Fibroblast of peridontal ligament (primary cell): ENCODE data around the gene ANKRD34A.
A peak's percentile ranks its signal among the peaks of the same experiment; 100 is the strongest.

Experiments
- DNase-seq: peaks from one replicate; pipeline ENCODE4 v3.0.0-alpha.2; 2010; ENCODE audit errors: extremely low read depth

The ANKRD34A gene

DNA sequence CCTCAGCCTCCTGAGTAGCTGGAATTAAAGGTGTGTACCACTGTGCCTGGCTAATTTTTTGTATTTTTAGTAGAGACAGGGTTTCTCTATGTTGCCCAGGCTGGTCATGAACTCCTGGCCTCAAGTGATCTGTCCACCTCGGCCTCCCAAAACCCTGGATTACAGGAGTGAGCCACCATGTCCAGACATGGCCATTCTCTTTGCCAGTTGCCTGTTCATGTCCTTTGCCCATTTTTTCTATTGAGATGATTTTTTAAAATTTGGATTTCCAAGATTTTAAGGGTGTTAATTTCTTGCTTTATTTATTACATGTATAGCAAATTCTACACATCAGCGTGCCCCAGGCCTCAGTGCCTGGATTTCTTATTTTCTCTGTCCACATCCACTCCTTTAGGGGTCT lies 2.9 kb upstream of the ANKRD34A start:
- DNase-seq: no peak

GRCh38 chr1:145965119-145965744 lies 857 bp upstream of the ANKRD34A start:
- DNase-seq: no peak

- peak; percentile 37 for DNase-seq
Measured at GRCh38 chr1:145963265-145964019, 933 bp downstream of the ANKRD34A start.

GRCh38 chr1:145962157-145963102 lies 1.9 kb downstream of the ANKRD34A start:
- DNase-seq: no peak

GRCh38 chr1:145961425-145962156 lies 2.8 kb downstream of the ANKRD34A start:
- no peak for DNase-seq

GRCh38 chr1:145961109-145961424 lies 3.3 kb downstream of the ANKRD34A start:
- no peak for DNase-seq

DNA sequence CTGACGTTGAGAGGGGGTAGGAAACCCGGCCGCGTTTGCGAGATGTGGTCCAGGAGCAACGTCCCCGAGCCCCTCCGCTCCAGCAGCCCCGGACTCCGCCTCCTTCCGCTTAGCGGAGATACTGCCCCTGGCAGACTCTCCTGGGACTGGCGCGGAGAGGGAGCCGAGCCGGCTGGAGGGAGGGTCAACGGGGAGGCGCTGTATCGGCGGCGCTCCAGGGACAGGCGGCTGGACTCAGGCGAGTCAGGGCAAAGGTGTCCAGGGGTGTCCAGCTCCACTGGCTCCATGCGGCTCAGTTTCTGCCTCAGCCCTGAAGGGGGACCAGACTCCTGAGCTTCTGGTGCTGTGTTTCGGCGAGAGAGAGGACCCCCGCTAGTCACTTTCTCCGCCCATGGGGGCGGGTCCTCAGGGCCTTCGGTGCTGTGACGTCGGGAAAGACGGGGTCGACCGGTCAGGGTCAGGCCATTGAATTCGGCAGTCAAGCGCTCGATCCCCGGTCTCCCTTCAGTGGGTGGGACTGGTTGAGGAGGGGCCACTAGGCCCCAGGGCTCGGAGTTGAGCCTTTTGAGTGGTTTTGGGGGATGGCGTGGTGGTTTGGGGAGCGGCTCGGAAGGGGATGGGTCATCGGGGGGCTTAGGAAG lies 3.8 kb downstream of the ANKRD34A start:
- peak; percentile 24 for DNase-seq

DNA sequence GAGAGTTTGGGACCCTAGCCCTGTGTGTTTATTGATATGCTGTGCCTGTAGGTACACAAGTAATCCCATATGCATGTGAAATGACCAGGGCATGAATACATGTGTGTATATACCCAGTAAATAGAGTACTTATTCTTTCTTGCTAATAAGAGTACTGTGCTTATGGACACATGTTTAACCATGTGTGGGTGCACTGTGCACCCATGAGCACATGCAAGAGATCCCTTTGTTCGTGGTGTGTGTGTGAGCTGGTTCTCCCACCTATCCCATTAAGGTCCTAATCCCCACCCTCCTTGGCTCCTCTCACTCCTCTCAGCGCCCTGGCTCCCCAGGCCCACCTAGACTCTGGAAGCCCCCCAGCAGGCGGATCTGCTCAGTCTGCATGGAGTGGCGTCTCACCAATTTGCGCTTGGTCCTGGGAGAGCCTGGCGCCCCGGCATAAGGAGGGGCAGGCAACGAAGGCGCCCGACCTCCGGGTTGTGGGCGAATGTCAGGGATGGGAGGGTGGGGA lies 4.4 kb downstream of the ANKRD34A start:
- DNase-seq: no peak

DNA sequence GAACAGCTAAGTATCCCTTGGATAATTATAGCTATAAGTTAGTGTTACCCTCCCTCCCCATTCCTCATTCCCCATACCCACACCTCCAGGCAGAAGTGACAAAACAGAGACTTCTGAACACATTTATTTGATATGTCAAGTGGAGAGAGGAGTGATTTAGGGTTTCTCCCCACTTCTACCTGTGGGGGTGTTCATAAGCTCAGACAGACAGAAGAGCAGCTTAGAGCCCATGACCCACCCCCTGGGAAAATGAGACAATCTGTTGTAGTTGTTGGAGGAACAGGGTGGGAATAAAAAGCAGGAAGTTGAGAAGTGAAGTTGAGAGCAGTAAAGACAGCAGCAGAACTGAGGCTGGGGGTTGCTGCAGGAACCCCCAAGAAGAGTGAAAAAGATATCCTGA lies 5.0 kb downstream of the ANKRD34A start:
- DNase-seq: no peak

- no peak for DNase-seq
Measured at GRCh38 chr1:145958734-145959133, 5.6 kb downstream of the ANKRD34A start.

GRCh38 chr1:145957443-145958319 lies 6.7 kb downstream of the ANKRD34A start, which contains the start of gene LIX1L:
Gene LIX1L, minus strand, starts transcription at chr1:145958017. Its CDS starts 90 bp downstream, at chr1:145957927.
- DNase-seq: peak; percentile 95

DNA sequence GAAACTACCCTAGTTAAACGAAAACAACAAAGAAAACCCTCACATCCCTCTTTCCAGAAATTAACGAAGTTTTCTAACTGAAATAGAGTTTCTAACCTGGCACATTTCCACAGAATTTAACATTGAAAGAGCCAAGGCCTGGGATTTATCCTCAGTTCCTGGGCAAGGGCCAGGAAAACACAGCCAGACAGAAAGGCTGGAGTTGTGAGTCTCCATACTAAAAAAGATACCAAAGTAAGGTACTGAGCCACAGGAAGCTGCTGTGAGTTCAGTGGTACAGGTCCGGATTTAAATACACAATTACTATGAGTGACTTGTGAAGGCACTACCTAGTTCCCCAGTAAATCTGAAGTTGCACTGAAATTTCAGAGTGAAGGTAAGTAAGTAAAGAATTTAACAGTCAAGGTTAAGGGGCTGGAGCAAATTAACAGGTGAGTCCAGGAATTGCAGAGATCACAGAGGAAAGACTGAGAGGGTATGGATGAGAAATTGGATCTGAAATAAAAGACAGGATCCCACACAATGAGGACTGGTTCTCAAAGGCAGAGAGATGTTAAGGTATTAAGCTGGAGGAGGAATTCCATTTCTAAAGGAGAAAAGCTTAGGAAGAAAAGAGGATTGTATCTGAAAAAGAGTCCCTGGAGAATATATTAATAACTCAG lies 7.5 kb downstream of the ANKRD34A start:
- DNase-seq: peak; percentile 78

- DNase-seq: no peak
Measured at GRCh38 chr1:145956361-145956760, 8.0 kb downstream of the ANKRD34A start.

- DNase-seq: peak; percentile 86
Measured at GRCh38 chr1:145955436-145955835, 8.9 kb downstream of the ANKRD34A start.

- no peak for DNase-seq
Measured at GRCh38 chr1:145953861-145954260, 10.5 kb downstream of the ANKRD34A start.

DNA sequence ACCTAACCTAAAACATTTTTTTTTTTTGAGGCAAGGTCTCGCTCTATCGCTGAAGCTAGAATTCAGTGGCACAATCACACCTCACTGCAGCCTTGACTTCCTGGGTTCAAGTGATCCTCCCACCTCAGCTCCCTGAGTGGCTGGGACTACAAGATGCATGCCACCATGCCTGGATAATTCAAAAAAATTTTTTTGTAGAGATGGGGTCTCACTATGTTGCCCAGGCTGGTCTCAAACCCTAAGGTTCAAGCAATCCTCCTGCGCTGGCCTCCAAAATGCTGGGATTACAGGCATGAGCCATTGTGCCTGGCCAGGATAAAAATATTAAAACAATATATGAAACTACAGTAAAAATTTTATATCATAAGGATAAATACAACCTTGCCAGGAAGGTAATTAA lies 11.5 kb downstream of the ANKRD34A start:
- no peak for DNase-seq

DNA sequence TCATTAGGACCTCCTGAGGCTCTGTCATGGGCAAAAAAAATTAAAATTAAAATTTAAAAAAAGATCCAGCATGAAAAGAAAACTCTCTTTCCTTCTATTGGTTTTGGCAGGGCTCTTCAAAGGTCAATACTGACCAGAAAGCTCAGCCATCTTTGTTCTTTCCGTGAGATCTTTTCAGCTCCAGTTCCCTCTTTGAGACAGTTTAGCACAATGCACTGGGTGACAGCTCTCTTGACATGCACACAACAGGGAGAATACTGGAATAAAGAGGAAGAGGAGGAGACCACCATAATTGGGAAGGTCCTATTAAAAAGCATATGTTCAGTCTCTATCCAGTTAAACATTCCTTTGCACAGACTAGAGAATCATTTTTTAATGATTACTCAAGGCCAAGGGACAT lies 12.8 kb downstream of the ANKRD34A start:
- DNase-seq: no peak

DNA sequence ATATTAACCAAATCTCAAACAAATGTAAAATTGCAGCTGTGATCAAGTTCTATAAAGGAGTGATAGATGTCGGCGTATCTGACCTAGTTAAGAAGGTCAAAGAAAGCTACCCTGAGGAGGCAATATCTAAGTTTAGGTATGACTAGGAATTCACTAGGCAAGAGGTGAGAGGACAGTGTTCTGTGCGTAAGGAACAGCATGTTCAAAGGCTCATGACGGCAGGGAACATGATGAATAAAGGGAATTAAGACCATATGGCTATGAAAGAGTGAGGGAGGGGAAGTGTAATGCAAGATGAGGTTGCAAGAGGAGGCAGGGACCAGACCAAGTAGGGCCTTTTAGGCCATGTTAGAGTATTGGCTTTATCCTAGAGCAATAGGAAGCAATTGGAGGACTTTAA lies 15.2 kb downstream of the ANKRD34A start:
- DNase-seq: no peak

- DNase-seq: no peak
Measured at GRCh38 chr1:145947551-145947950, 16.8 kb downstream of the ANKRD34A start.
